NK-92 (cell line): Measurements from ENCODE around the gene C11orf86.

Experiments used
- DNase-seq: peaks from one replicate; lab custom pipeline; 2025; ENCODE audit not compliant: unreplicated experiment; lab: John Stamatoyannopoulos, UW

Gene C11orf86

GRCh38 chr11:66966351-66966750 is 8.8 kb upstream of the C11orf86 start:
- no peak for DNase-seq

GRCh38 chr11:66967670-66968425 is 7.3 kb upstream of the C11orf86 start:
- DNase-seq, result no peak

- DNase-seq, result no peak
Measured at GRCh38 chr11:66969584-66970225, 5.4 kb upstream of the C11orf86 start.

- DNase-seq, result no peak
Measured at GRCh38 chr11:66970371-66970806, 4.7 kb upstream of the C11orf86 start.

- DNase-seq, result no peak
Measured at GRCh38 chr11:66970807-66971442, 4.2 kb upstream of the C11orf86 start.

- no peak for DNase-seq
Measured at GRCh38 chr11:66971488-66971887, 3.6 kb upstream of the C11orf86 start.

GRCh38 chr11:66973956-66974580 is 1.0 kb upstream of the C11orf86 start:
- DNase-seq, result no peak

GRCh38 chr11:66975405-66976027 is 412 bp downstream of the C11orf86 start:
- no peak for DNase-seq

- no peak for DNase-seq
Measured at GRCh38 chr11:66976028-66976467, 944 bp downstream of the C11orf86 start.

GRCh38 chr11:66976925-66977324 is 1.8 kb downstream of the C11orf86 start:
- no peak for DNase-seq

- no peak for DNase-seq
Measured at GRCh38 chr11:66978229-66978628, 3.1 kb downstream of the C11orf86 start.

- no peak for DNase-seq
Measured at GRCh38 chr11:66978717-66979116, 3.6 kb downstream of the C11orf86 start.

GRCh38 chr11:66979336-66979980 is 4.4 kb downstream of the C11orf86 start:
- no peak for DNase-seq

- DNase-seq, result no peak
Measured at GRCh38 chr11:66981976-66982578, 7.0 kb downstream of the C11orf86 start.

- DNase-seq, result no peak
Measured at GRCh38 chr11:66983275-66983924, 8.3 kb downstream of the C11orf86 start.

GRCh38 chr11:66985508-66986177 is 10.5 kb downstream of the C11orf86 start:
- no peak for DNase-seq

- no peak for DNase-seq
Measured at GRCh38 chr11:66986178-66986545, 11.1 kb downstream of the C11orf86 start.

GRCh38 chr11:66987158-66987620 is 12.1 kb downstream of the C11orf86 start:
- no peak for DNase-seq
